ENCODE data around the gene LMTK2.

LMTK2 gene

GRCh38 chr7:98199131-98199530, 92.5 kb downstream of the LMTK2 start:
- Histone ChIP-seq H3K4me3 (ENCODE audit: low read depth in 1 of 2, low read length in 1 of 2) (no peak overlapping the region), H3K4me1 (ENCODE audit: control insufficient read depth in 1 of 2, insufficient read depth in 1 of 2, low read depth in 1 of 2, low read length in 1 of 2) (peaks cover 10% of the 10 kb centered on the region in 2 experiments)

GRCh38 chr7:98200364-98200763, 93.7 kb downstream of the LMTK2 start:
- H3K4me1 ChIP-seq (ENCODE audit: control insufficient read depth in 1 of 2, insufficient read depth in 1 of 2, low read depth in 1 of 2, low read length in 1 of 2) = peaks cover 10% of the 10 kb centered on the region in 2 experiments
- peaks cover 55% of the 10 kb centered on the region for H3K36me3 ChIP-seq
- no peaks in the 10 kb centered on the region for H3K27me3 ChIP-seq
- no peaks in the 10 kb centered on the region for H3K9me3 ChIP-seq
- H3K27ac ChIP-seq = no peak overlapping the region
- TF ChIP-seq, protein P1, sequence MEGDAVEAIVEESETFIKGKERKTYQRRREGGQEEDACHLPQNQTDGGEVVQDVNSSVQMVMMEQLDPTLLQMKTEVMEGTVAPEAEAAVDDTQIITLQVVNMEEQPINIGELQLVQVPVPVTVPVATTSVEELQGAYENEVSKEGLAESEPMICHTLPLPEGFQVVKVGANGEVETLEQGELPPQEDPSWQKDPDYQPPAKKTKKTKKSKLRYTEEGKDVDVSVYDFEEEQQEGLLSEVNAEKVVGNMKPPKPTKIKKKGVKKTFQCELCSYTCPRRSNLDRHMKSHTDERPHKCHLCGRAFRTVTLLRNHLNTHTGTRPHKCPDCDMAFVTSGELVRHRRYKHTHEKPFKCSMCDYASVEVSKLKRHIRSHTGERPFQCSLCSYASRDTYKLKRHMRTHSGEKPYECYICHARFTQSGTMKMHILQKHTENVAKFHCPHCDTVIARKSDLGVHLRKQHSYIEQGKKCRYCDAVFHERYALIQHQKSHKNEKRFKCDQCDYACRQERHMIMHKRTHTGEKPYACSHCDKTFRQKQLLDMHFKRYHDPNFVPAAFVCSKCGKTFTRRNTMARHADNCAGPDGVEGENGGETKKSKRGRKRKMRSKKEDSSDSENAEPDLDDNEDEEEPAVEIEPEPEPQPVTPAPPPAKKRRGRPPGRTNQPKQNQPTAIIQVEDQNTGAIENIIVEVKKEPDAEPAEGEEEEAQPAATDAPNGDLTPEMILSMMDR (IDR thresholded peaks at IDR 0.05) = no peak
- no peak overlapping the region for H3K4me3 ChIP-seq (ENCODE audit: low read depth in 1 of 2, low read length in 1 of 2)

More at GRCh38 chr7:98199131-98199530, 92.5 kb downstream of the LMTK2 start:
- TF ChIP-seq, protein P1 (IDR thresholded peaks at IDR 0.05) = no peak
- peaks cover 55% of the 10 kb centered on the region for H3K36me3 ChIP-seq
- no peaks in the 10 kb centered on the region for H3K9me3 ChIP-seq
- H3K27me3 ChIP-seq = no peaks in the 10 kb centered on the region
- no peak overlapping the region for H3K27ac ChIP-seq

DNA sequence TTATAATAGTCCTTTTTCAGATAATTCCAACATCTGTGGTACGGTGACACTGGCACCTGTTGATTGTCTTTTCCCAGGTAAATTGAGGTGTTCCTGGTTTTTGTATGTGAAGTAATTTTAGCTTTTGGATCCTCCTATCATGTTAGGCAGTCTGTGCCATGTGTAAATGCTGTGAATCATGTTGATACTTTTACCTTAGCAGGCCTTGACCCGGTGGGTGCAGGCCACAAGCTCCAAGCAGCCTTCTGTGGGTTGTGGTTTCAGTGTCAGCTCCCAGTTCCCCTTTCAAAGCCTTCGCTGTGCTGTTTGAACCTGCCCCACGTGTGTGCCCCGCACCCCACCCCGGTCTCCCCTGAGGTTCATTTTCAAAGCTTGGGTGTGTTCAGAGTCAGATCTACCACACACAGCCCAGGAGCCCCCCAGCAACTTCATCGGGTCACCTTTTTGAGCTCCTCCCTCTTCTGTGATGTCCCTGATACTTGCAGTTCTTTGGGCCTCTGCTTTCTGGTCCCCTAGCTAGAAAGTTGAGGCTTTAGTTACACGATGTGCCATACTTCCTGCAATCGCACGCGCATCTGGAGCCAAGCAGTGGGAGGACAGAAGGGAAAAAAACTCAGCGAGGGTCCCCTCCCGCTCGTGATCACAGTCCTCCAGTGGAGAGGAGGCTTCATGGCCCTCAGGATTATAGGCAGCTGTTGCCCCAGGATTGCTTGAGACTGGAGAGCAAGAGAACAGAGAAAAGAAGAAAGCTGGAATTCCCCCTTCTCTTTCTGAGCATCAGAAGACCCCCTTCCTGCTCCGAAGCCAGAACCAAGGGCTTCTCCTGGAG, 95.9 kb downstream of the LMTK2 start:
- Histone ChIP-seq H3K27ac (peak overlapping the region; percentile 24), H3K4me1 (ENCODE audit: control insufficient read depth in 1 of 2, insufficient read depth in 1 of 2, low read depth in 1 of 2, low read length in 1 of 2) (peaks cover 10% of the 10 kb centered on the region in 2 experiments), H3K27me3 (no peaks in the 10 kb centered on the region)

GRCh38 chr7:98203261-98203963, 96.8 kb downstream of the LMTK2 start:
- Histone ChIP-seq H3K4me1 (ENCODE audit: control insufficient read depth in 1 of 2, insufficient read depth in 1 of 2, low read depth in 1 of 2, low read length in 1 of 2) (peaks cover 10% of the 10 kb centered on the region in 2 experiments), H3K27ac (no peak overlapping the region), H3K4me3 (ENCODE audit: low read depth in 1 of 2, low read length in 1 of 2) (no peak overlapping the region), H3K9me3 (no peaks in the 10 kb centered on the region), H3K27me3 (no peaks in the 10 kb centered on the region), H3K36me3 (peaks cover 61% of the 10 kb centered on the region)
- TF ChIP-seq, protein P1 (IDR thresholded peaks at IDR 0.05) = no peak

More for the DNA sequence above, 95.9 kb downstream of the LMTK2 start:
- peaks cover 56% of the 10 kb centered on the region for H3K36me3 ChIP-seq
- TF ChIP-seq, protein P1 (IDR thresholded peaks at IDR 0.05) = no peak
- H3K9me3 ChIP-seq = no peaks in the 10 kb centered on the region
- H3K4me3 ChIP-seq (ENCODE audit: low read depth in 1 of 2, low read length in 1 of 2) = no peak overlapping the region

DNA sequence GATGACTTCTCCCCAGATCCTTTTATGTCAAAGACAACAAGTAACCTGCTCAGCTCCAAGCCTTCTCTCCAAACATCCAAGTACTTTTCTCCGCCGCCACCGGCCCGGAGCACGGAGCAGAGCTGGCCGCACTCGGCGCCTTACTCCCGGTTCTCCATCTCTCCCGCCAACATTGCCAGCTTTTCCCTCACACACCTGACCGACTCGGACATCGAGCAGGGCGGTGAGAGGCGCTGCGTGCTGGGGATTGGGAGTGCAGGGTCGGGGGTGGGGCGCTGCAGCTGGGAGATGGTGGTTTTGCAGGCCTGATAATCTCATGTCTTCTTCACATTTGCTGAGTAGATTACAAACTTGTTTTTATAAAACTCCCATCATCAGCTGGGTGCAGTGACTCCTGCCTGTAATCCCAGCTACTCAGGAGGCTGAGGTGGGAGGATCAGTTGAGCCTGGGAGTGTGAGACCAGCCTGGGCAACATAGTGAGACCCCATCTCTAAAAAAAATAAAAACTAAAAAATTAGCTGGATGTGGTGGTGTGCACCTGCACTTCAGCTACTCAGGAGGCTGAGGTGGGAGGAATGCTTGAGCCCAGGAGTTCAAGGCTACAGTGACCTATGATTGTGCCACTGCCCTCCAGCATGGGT, 97.4 kb downstream of the LMTK2 start:
- TF ChIP-seq, protein P1 (IDR thresholded peaks at IDR 0.05) = no peak
- H3K27me3 ChIP-seq = no peaks in the 10 kb centered on the region
- H3K4me3 ChIP-seq (ENCODE audit: low read depth in 1 of 2, low read length in 1 of 2) = no peak overlapping the region
- no peak overlapping the region for H3K27ac ChIP-seq
- H3K36me3 ChIP-seq = peaks cover 68% of the 10 kb centered on the region
- peaks cover 10% of the 10 kb centered on the region in 2 experiments for H3K4me1 ChIP-seq (ENCODE audit: control insufficient read depth in 1 of 2, insufficient read depth in 1 of 2, low read depth in 1 of 2, low read length in 1 of 2)
- no peaks in the 10 kb centered on the region for H3K9me3 ChIP-seq
